Pancreas (tissue), 10 donors: Measurements from ENCODE around the gene CLUH. TPM values are rescaled to one million over a fixed set of nuclear protein-coding genes. Genes with fewer than 3 reads are reported as not detected.

ENCODE experiments used
- ATAC-seq, 4 donors: fragments of 200-7000 bp; cut with Tn5 transposase; one replicate each; pipeline versions ENCODE4 v1.8.0 to v1.9.1; 2020; ENCODE audit warnings: mild to moderate bottlenecking in 4 of 4, moderate library complexity in 4 of 4
- DNase-seq, 6 donors: peaks; one replicate each; pipeline ENCODE4 v3.0.0-alpha.2; 2020
- FAIRE-seq: peaks from 2 replicates; lab custom pipeline; 2012; peaks lifted over from hg19 to GRCh38; lab: Jason Lieb, UNC
- H3K27ac ChIP-seq, 4 donors: fragments of 200-600 bp; sonication (generic); 1 replicate in 3 of 4; 2 replicates in 1 of 4; pipeline versions ENCODE4 v1.5.0 to v1.8.0; 2020
- H3K27me3 ChIP-seq, 4 donors: fragments of 200-600 bp; one replicate each; pipeline ENCODE4 v1.8.0; 2021
- H3K36me3 ChIP-seq, 3 donors: fragments of 200-600 bp; sonication (generic) in 1 of 3; one replicate each; pipeline versions ENCODE4 v1.5.0 to v1.8.0; 2020 to 2021
- H3K4me1 ChIP-seq, 3 donors: fragments of 200-600 bp; one replicate each; pipeline ENCODE4 v1.8.0; 2021
- H3K4me3 ChIP-seq, 4 donors: fragments of 200-600 bp; sonication (generic) in 2 of 4; one replicate each; pipeline versions ENCODE4 v1.5.0 to v1.8.0; 2020 to 2021
- H3K9me3 ChIP-seq, 4 donors: fragments of 200-600 bp; one replicate each; pipeline ENCODE4 v1.8.0; 2021
- CTCF ChIP-seq, 4 donors: fragments of 200-600 bp; sonication (generic) in 3 of 4; IDR thresholded peaks; one replicate each; pipeline versions ENCODE4 v1.5.0 to v1.8.0; 2021; ENCODE audit warnings: antibody characterized with exemption in 4 of 4
- WGBS, 2 donors: extraction: QIAGEN DNeasy Blood & Tissue Kit; methylation state at CpG; one replicate each; pipeline ENCODE4 v1.1.7; 2013; 5-methylcytosine and 5-hydroxymethylcytosine counted together
- intact Hi-C, 3 donors: fragments of 100-400 bp; cut with DNase I; formaldehyde crosslinking; loops; one replicate each; pipeline versions ENCODE4 v1.11.1 to v1.14.2; 2022
- polyA plus RNA-seq, 2 donors: library from polyadenylated mRNA; stranded (reverse); fragments of 200-250 nt; gene quantifications; one replicate each; pipeline ENCODE4 v1.2.3, GENCODE V29; 2013
- total RNA-seq, 6 donors: library from RNA; stranded (reverse); fragmentation: NEBNext Ultra II Directional in 4 of 6; extraction: Animal tissue kit (Norgen Biotek cat#: 25700) in 4 of 6; gene quantifications; one replicate each; pipeline versions ENCODE4 v1.2.1 to v1.2.4, GENCODE V29; 2021 to 2023
- donor health status: healthy with polysubstance abuse.
- donor health status: DM: no; HTN: no; CAD: no; lungs with moderate emphysema.
- donor health status: DM: no; HTN: no; CAD: no.
- donor health status: control.
- donor health status: control.
- donor health status: Bipolar disorder and iron deficiency.
- donor health status: DM: yes; HTN: yes; CAD: no.
- donor health status: DM: no; HTN: no; CAD: no.
- donor health status: DM: no; HTN: no; CAD: no.
- donor health status: DM: yes; HTN: yes; CAD: no.

CLUH gene
- total and polyA plus RNA-seq, 8 donors, result 47.7 to 201 (median 66.1) TPM

GRCh38 chr17:2706911-2707510 is 4.6 kb downstream of the CLUH start:
- no peak for FAIRE-seq
- 24 to 28% methylated on average over 21 of the region's 21 CpGs for WGBS, 2 donors
- Histone ChIP-seq H3K27ac (peak overlapping the region in 2 of 4 donors; percentile 16 to 74), H3K4me1 (peaks cover 17 to 31% (median 17%) of the 10 kb centered on the region in 3 donors), H3K36me3 (peaks cover 0 to 23% (median 13%) of the 10 kb centered on the region in 3 donors), H3K9me3 (no peaks in the 10 kb centered on the region), H3K4me3 (peak overlapping the region in 2 of 4 donors; percentile 10 to 15), H3K27me3 (no peaks in the 10 kb centered on the region)
- DNase-seq, result peak in 5 of 6 donors; percentile 15 to 75 (median 55)
- ATAC-seq, result no peak
- intact Hi-C loops, result no loop called here
- no peak for TF ChIP-seq CTCF (IDR thresholded peaks at IDR 0.05)

DNA sequence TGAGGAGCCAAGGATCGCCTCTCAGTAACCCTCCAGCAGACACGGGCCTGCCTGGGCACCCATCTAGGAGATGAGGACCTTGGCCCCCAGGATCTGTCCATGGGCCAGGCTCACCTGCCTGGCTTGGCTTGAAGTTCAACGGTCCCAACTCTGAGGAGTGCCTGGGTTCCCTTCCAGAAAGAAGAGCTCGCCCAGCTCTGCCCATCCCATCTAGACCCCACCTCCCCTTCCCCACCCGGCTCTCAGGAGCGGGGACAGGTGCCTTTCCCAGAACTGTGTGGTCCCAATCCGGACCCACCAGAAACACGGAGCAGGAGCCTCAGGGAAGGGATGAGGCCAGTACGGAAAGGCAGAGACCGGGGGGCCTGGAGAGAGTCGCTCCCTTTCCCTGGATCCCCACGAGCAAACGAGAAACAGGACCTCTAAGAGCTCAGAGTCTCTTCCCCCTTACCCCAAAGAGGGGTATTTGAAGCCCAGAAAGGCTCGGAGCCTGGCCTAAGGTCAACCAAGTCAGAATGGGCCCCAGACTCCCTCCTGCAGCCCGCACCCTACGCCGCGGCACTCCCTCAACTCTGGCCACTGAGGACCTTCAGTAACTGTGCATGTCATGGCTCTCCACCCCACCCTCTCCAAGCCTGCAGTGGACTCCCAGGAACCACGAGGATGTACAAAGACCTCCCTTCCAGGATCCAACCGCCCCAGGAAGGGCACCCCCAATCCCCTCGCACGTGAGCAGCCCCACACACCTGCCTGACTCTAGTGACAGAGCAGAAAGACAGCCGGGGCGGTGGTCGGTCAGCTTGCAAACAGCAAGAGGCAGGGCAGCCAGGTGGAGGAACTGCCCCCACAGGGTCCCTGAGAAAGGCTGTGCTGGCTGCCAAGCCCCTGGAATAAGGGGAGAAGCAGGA is 5.4 kb downstream of the CLUH start:
- peaks cover 17 to 31% (median 17%) of the 10 kb centered on the region in 3 donors for H3K4me1 ChIP-seq
- TF ChIP-seq CTCF (IDR thresholded peaks at IDR 0.05), result no peak
- ATAC-seq (no peak), FAIRE-seq (no peak), DNase-seq (peak in 5 of 6 donors; percentile 11 to 66 (median 36))
- WGBS, 2 donors, result 85 to 90% methylated on average over 25 of the region's 25 CpGs
- H3K27ac ChIP-seq, result no peak overlapping the region
- H3K36me3 ChIP-seq, result peaks cover 0 to 32% (median 22%) of the 10 kb centered on the region in 3 donors
- H3K9me3 ChIP-seq, result no peaks in the 10 kb centered on the region
- intact Hi-C loops, result no loop called here
- no peaks in the 10 kb centered on the region for H3K27me3 ChIP-seq
- H3K4me3 ChIP-seq, result no peak overlapping the region

- WGBS, 2 donors, result 88 to 90% methylated on average over 7 of the region's 7 CpGs
- Histone ChIP-seq H3K9me3 (no peaks in the 10 kb centered on the region), H3K27ac (no peak overlapping the region), H3K4me1 (peaks cover 17 to 31% (median 17%) of the 10 kb centered on the region in 3 donors), H3K4me3 (no peak overlapping the region), H3K36me3 (peaks cover 1 to 41% (median 30%) of the 10 kb centered on the region in 3 donors), H3K27me3 (no peaks in the 10 kb centered on the region)
- intact Hi-C loops, result no loop called here
- ATAC-seq (no peak), FAIRE-seq (no peak), DNase-seq (peak in 3 of 6 donors; percentile 20 to 45 (median 45))
- TF ChIP-seq CTCF (IDR thresholded peaks at IDR 0.05), result no peak
Measured at GRCh38 chr17:2705263-2705662, 6.3 kb downstream of the CLUH start.

GRCh38 chr17:2704890-2705248 is 6.7 kb downstream of the CLUH start:
- Histone ChIP-seq H3K27me3 (no peaks in the 10 kb centered on the region), H3K27ac (no peak overlapping the region), H3K4me3 (no peak overlapping the region), H3K4me1 (peaks cover 17 to 27% (median 17%) of the 10 kb centered on the region in 3 donors), H3K9me3 (no peaks in the 10 kb centered on the region), H3K36me3 (peaks cover 3 to 45% (median 34%) of the 10 kb centered on the region in 3 donors)
- no peak for TF ChIP-seq CTCF (IDR thresholded peaks at IDR 0.05)
- no peak for FAIRE-seq
- intact Hi-C loops, result no loop called here
- ATAC-seq, result no peak
- WGBS, 2 donors, result 74 to 76% methylated on average over 4 of the region's 4 CpGs
- peak in 2 of 6 donors; percentile 17 to 42 for DNase-seq
